Measurements from ENCODE around the gene SLC1A6.

Gene SLC1A6

GRCh38 chr19:14977128-14977527 is 2.5 kb downstream of the SLC1A6 start:
- TF ChIP-seq CTCF (IDR thresholded peaks at IDR 0.05; ENCODE audit: low read depth, low read length, poor library complexity, severe bottlenecking) = no peak
- no peak for TF ChIP-seq EZH2phosphoT487 (IDR thresholded peaks at IDR 0.05; ENCODE audit: borderline replicate concordance, low read length)
- no peak overlapping the region for H3K4me2 ChIP-seq (ENCODE audit: low read length)
- no peaks in the 10 kb centered on the region for H3K79me2 ChIP-seq (ENCODE audit: control insufficient read depth, low read length)
- no peak overlapping the region for H3K27ac ChIP-seq (ENCODE audit: low read depth, low read length)
- H4K20me1 ChIP-seq (ENCODE audit: control insufficient read depth, insufficient read depth, low read depth, low read length) = no peaks in the 10 kb centered on the region
- no peaks in the 10 kb centered on the region for H3K9me3 ChIP-seq (ENCODE audit: control insufficient read depth, insufficient read depth, low read length)
- no peaks in the 10 kb centered on the region for H3K4me1 ChIP-seq (ENCODE audit: control insufficient read depth, low read length)
- H3K4me3 ChIP-seq (ENCODE audit: low read length) = no peak overlapping the region
- H3F3A ChIP-seq (ENCODE audit: control insufficient read depth, insufficient read depth) = no peaks in the 10 kb centered on the region
- H3K27me3 ChIP-seq (ENCODE audit: control insufficient read depth, low read length) = peaks cover 5% of the 10 kb centered on the region; the same call in 1 of the 2 replicates
- no peaks in the 10 kb centered on the region for H3K36me3 ChIP-seq (ENCODE audit: control insufficient read depth, low read length)
- H3K9me2 ChIP-seq (replicated peaks; ENCODE audit: control insufficient read depth, low read length) = no peaks in the 10 kb centered on the region

GRCh38 chr19:14974488-14974887 is 5.2 kb downstream of the SLC1A6 start:
- Histone ChIP-seq H3F3A (ENCODE audit: control insufficient read depth, insufficient read depth) (no peaks in the 10 kb centered on the region), H3K4me2 (ENCODE audit: low read length) (no peak overlapping the region), H3K79me2 (ENCODE audit: control insufficient read depth, low read length) (no peaks in the 10 kb centered on the region), H3K9me3 (ENCODE audit: control insufficient read depth, insufficient read depth, low read length) (no peaks in the 10 kb centered on the region), H3K27me3 (ENCODE audit: control insufficient read depth, low read length) (peaks cover 5% of the 10 kb centered on the region; the same call in 1 of the 2 replicates), H3K4me1 (ENCODE audit: control insufficient read depth, low read length) (no peaks in the 10 kb centered on the region), H4K20me1 (ENCODE audit: control insufficient read depth, insufficient read depth, low read depth, low read length) (no peaks in the 10 kb centered on the region), H3K9me2 (replicated peaks; ENCODE audit: control insufficient read depth, low read length) (no peaks in the 10 kb centered on the region), H3K4me3 (ENCODE audit: low read length) (no peak overlapping the region), H3K36me3 (ENCODE audit: control insufficient read depth, low read length) (no peaks in the 10 kb centered on the region), H3K27ac (ENCODE audit: low read depth, low read length) (no peak overlapping the region)
- TF ChIP-seq CTCF (IDR thresholded peaks at IDR 0.05; ENCODE audit: low read depth, low read length, poor library complexity, severe bottlenecking) (no peak), EZH2phosphoT487 (IDR thresholded peaks at IDR 0.05; ENCODE audit: borderline replicate concordance, low read length) (no peak)

GRCh38 chr19:14972676-14973075 is 7.0 kb downstream of the SLC1A6 start:
- Histone ChIP-seq H3F3A (ENCODE audit: control insufficient read depth, insufficient read depth) (no peaks in the 10 kb centered on the region), H3K4me3 (ENCODE audit: low read length) (no peak overlapping the region), H3K9me2 (replicated peaks; ENCODE audit: control insufficient read depth, low read length) (no peaks in the 10 kb centered on the region), H3K27me3 (ENCODE audit: control insufficient read depth, low read length) (no peaks in the 10 kb centered on the region), H3K4me1 (ENCODE audit: control insufficient read depth, low read length) (no peaks in the 10 kb centered on the region), H3K36me3 (ENCODE audit: control insufficient read depth, low read length) (no peaks in the 10 kb centered on the region), H3K9me3 (ENCODE audit: control insufficient read depth, insufficient read depth, low read length) (no peaks in the 10 kb centered on the region), H3K4me2 (ENCODE audit: low read length) (no peak overlapping the region), H4K20me1 (ENCODE audit: control insufficient read depth, insufficient read depth, low read depth, low read length) (no peaks in the 10 kb centered on the region), H3K79me2 (ENCODE audit: control insufficient read depth, low read length) (no peaks in the 10 kb centered on the region), H3K27ac (ENCODE audit: low read depth, low read length) (no peak overlapping the region)
- TF ChIP-seq EZH2phosphoT487 (IDR thresholded peaks at IDR 0.05; ENCODE audit: borderline replicate concordance, low read length) (no peak), CTCF (IDR thresholded peaks at IDR 0.05; ENCODE audit: low read depth, low read length, poor library complexity, severe bottlenecking) (no peak)

DNA sequence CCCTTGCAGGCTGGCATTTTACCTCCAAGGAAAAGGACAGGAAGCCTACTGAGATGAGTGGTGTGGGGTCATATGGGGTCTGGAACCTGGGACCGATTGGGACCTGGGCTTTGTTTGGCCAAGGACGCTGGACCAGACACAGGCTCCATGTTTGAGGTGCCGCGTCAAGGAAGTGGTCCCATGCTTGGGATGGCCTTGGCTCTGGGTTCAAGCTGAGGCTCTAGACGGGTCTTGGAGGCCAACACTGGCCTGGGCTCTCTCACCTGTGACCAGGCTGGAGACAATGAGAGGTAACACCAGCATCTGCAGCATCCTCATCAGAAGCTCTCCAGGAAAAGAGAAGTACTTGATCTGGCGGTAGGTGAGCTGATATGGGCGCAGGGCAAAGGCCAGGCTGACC is 8.2 kb downstream of the SLC1A6 start:
- Histone ChIP-seq H3K36me3 (ENCODE audit: control insufficient read depth, low read length) (no peaks in the 10 kb centered on the region), H3K9me3 (ENCODE audit: control insufficient read depth, insufficient read depth, low read length) (no peaks in the 10 kb centered on the region), H3K9me2 (replicated peaks; ENCODE audit: control insufficient read depth, low read length) (no peaks in the 10 kb centered on the region), H4K20me1 (ENCODE audit: control insufficient read depth, insufficient read depth, low read depth, low read length) (no peaks in the 10 kb centered on the region), H3K4me2 (ENCODE audit: low read length) (no peak overlapping the region), H3K4me1 (ENCODE audit: control insufficient read depth, low read length) (no peaks in the 10 kb centered on the region), H3K27me3 (ENCODE audit: control insufficient read depth, low read length) (no peaks in the 10 kb centered on the region), H3K4me3 (ENCODE audit: low read length) (no peak overlapping the region), H3K27ac (ENCODE audit: low read depth, low read length) (no peak overlapping the region), H3F3A (ENCODE audit: control insufficient read depth, insufficient read depth) (no peaks in the 10 kb centered on the region), H3K79me2 (ENCODE audit: control insufficient read depth, low read length) (no peaks in the 10 kb centered on the region)
- TF ChIP-seq CTCF (IDR thresholded peaks at IDR 0.05; ENCODE audit: low read depth, low read length, poor library complexity, severe bottlenecking) (no peak), EZH2phosphoT487 (IDR thresholded peaks at IDR 0.05; ENCODE audit: borderline replicate concordance, low read length) (no peak)
